22Rv1 (cell line): Measurements from ENCODE around the gene SBK2.

Experiments
- CTCF ChIP-seq: fragments of 450-650 bp; IDR thresholded peaks from 2 replicates; pipeline ENCODE4 v1.5.1; 2017; ENCODE audit warnings: mild to moderate bottlenecking
- ZFX ChIP-seq: fragments of 450-650 bp; IDR thresholded peaks from 2 replicates; pipeline ENCODE4 v1.6.1; 2017; ENCODE audit warnings: antibody characterized with exemption, borderline replicate concordance

DNA sequence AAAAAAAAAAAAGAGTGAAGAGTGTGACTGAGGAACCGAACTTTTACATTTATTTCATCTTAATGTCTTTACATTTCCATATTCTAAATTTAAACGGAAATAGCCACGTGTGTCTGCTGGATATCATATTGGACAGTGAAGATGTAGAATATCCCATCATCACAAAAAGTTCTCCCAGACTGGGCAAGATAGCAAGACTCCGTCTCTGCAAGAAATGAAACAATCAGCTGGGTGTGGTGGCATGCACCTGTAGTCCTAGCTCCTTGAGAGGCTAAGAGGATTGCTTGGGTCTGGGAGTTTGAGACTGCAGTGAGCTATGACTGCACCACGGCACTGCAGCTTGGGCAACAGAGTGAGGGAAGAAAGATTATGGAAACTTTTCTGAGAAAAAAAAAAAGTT is 39.8 kb upstream of the SBK2 start:
- no peak for TF ChIP-seq CTCF
- no peak for TF ChIP-seq ZFX
